Neuronal stem cell (in vitro differentiated cells): ENCODE measurements around the gene ZNF561.

Experiments used
- DNase-seq: peaks from one replicate; pipeline ENCODE4 v3.0.0-alpha.2; 2013; ENCODE audit warnings: low spot score
- H2AFZ ChIP-seq: one replicate; pipeline ENCODE4 v1.6.1; 2013; ENCODE audit warnings: mild to moderate bottlenecking, low read length, inconsistent platforms
- H2AK5ac ChIP-seq: 2 replicates; pipeline ENCODE4 v1.6.1; 2013; ENCODE audit warnings: low read depth, mild to moderate bottlenecking, inconsistent platforms, low read length, moderate library complexity, mixed read lengths
- H2BK120ac ChIP-seq: 2 replicates; pipeline ENCODE4 v1.6.1; 2013; ENCODE audit warnings: low read depth, mild to moderate bottlenecking, inconsistent platforms, low read length, moderate library complexity, mixed read lengths
- H2BK12ac ChIP-seq: one replicate; pipeline ENCODE4 v1.6.1; 2013; ENCODE audit warnings: low read length, inconsistent platforms
- H2BK15ac ChIP-seq: 2 replicates; pipeline ENCODE4 v1.6.1; 2013; ENCODE audit warnings: mild to moderate bottlenecking, low read length, inconsistent platforms, mixed read lengths
- H2BK5ac ChIP-seq: one replicate; pipeline ENCODE4 v1.6.1; 2013; ENCODE audit warnings: inconsistent platforms, mild to moderate bottlenecking, low read length, moderate library complexity
- H3K14ac ChIP-seq: one replicate; pipeline ENCODE4 v1.6.1; 2013; ENCODE audit warnings: low read length, inconsistent platforms
- H3K18ac ChIP-seq: 2 replicates; pipeline ENCODE4 v1.6.1; 2013; ENCODE audit warnings: low read length, inconsistent platforms
- H3K23ac ChIP-seq: 2 replicates; pipeline ENCODE4 v1.6.1; 2013; ENCODE audit warnings: low read depth, mild to moderate bottlenecking, mixed read lengths, low read length, inconsistent platforms; ENCODE audit not compliant: poor library complexity
- H3K27ac ChIP-seq: replicated peaks from 3 replicates; pipeline ENCODE4 v1.5.1; 2013; ENCODE audit warnings: low read length, inconsistent platforms
- H3K27me3 ChIP-seq, 3 experiments: 2 replicates each; pipeline ENCODE4 v1.6.1; 2013; ENCODE audit warnings: low read length in 3 of 3, mild to moderate bottlenecking in 2 of 3, inconsistent platforms in 1 of 3, low read depth in 1 of 3, mixed read lengths in 1 of 3, moderate library complexity in 1 of 3; ENCODE audit not compliant: control insufficient read depth in 3 of 3, insufficient read depth in 3 of 3
- H3K36me3 ChIP-seq, 2 donors: replicated peaks in 1 of 2; 2 replicates each; pipeline ENCODE4 v1.6.1; 2013; ENCODE audit warnings: low read length in 2 of 2; ENCODE audit not compliant: control insufficient read depth in 2 of 2, insufficient read depth in 2 of 2
- H3K4ac ChIP-seq: 2 replicates; pipeline ENCODE4 v1.6.1; 2013; ENCODE audit warnings: inconsistent platforms, mild to moderate bottlenecking, low read length, moderate library complexity
- H3K4me1 ChIP-seq, 2 donors: 1 replicate in 1 of 2; 2 replicates in 1 of 2; pipeline ENCODE4 v1.6.1; 2013; ENCODE audit warnings: low read length in 2 of 2, low read depth in 1 of 2; ENCODE audit not compliant: control insufficient read depth in 2 of 2, insufficient read depth in 1 of 2
- H3K4me2 ChIP-seq: one replicate; pipeline ENCODE4 v1.6.1; 2013; ENCODE audit warnings: mild to moderate bottlenecking, low read length, inconsistent platforms; ENCODE audit not compliant: insufficient read depth, poor library complexity, severe bottlenecking
- H3K4me3 ChIP-seq, 2 donors: 2 replicates each; pipeline ENCODE4 v1.5.1; 2013; ENCODE audit warnings: low read length in 2 of 2, mild to moderate bottlenecking in 2 of 2, inconsistent platforms in 1 of 2, moderate library complexity in 1 of 2
- H3K79me1 ChIP-seq: one replicate; pipeline ENCODE4 v1.6.1; 2013; ENCODE audit warnings: low read depth, mild to moderate bottlenecking, inconsistent platforms, low read length, moderate library complexity
- H3K9ac ChIP-seq: one replicate; pipeline ENCODE4 v1.6.1; 2013; ENCODE audit warnings: mild to moderate bottlenecking, low read depth, low read length, inconsistent platforms; ENCODE audit not compliant: poor library complexity
- H3K9me3 ChIP-seq, 2 donors: replicated peaks in 1 of 2; 2 replicates each; pipeline versions ENCODE3 to v1.6.1; 2013; ENCODE audit warnings: low read length in 2 of 2, mild to moderate bottlenecking in 2 of 2, inconsistent platforms in 1 of 2, low read depth in 1 of 2, mixed read lengths in 1 of 2, moderate library complexity in 1 of 2; ENCODE audit not compliant: control insufficient read depth in 2 of 2, insufficient read depth in 1 of 2
- H4K8ac ChIP-seq: one replicate; pipeline ENCODE4 v1.6.1; 2013; ENCODE audit warnings: low read depth, mild to moderate bottlenecking, inconsistent platforms, low read length, moderate library complexity
- H4K91ac ChIP-seq: one replicate; pipeline ENCODE4 v1.6.1; 2013; ENCODE audit warnings: low read length, low read depth, mild to moderate bottlenecking, inconsistent platforms; ENCODE audit not compliant: poor library complexity
- WGBS, 2 donors: extraction: QIAGEN DNeasy Blood & Tissue Kit; methylation state at CpG; one replicate each; pipeline ENCODE4 v1.1.7; 2013; ENCODE audit warnings: missing lambda C conversion rate in 2 of 2, mixed read lengths in 1 of 2; ENCODE audit not compliant: insufficient read length in 2 of 2, insufficient replicate concordance in 1 of 2; ENCODE audit errors: extremely low coverage in 2 of 2; 5-methylcytosine and 5-hydroxymethylcytosine counted together

The ZNF561 gene

DNA sequence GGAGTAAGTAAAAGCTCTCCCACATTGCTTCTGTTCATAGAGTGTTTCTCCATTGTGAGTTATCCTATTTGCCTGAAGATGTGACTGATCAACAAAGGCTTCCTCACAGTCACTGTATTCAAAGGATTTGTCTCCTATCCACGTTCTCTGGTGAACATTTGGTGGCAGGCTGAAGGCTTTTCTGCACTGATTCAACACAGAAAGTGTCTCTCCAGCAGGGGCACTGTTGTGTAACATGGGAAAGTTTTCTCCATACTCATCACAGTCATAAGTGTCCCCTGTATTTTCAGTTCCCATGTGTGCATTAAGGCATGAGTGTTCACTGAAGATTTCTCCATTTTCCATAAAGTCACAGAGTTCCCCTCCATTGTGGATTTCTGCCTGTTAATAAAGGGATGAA lies 54.3 kb downstream of the ZNF561 start:
- H3K4me2 ChIP-seq: no peak overlapping the region
- H3K36me3 ChIP-seq: peaks cover 52 to 99% of the 10 kb centered on the region in 2 donors
- no CpG with 5 or more reads among the region's 1 CpG for WGBS, 2 donors

DNA sequence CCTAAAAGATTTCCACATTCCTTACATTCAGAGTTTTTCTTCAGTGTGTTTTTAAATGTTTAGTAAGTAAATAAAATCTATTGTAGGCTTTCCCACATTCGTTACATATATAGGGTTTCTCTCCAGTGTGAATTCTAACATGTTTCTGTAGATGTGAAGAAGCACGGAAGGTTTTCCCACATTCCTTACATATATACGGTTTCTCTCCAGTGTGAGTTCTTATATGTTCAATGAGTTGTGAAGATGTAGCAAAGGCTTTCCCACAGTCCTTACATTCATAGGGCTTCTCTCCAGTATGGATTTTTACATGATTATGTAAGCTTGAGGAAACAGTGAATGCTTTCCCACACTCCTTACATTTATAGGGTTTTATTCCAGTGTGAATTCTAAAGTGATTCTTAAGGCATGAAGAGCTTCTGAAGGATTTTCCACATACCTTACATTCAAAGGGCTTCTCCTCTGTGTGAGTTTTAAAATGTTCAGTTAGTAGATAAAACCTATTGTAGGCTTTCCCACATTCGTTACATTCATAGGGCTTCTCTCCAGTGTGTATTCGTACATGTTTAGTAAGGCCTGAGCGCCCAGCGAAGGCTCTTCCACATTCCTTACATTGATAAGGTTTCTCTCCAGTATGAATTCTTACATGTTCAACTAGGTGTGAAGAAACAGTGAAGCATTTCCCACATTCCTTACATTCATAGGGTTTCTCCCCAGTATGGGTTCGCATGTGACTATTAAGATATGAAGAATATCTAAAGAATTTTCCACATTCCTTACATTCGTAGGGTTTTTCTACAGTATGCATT lies 54.9 kb downstream of the ZNF561 start:
- no peak overlapping the region for H3K23ac ChIP-seq
- WGBS, 2 donors: no CpG with 5 or more reads among the region's 9 CpGs
- H3K4ac ChIP-seq: no peak overlapping the region
- no peak overlapping the region for H2AK5ac ChIP-seq
- no peak overlapping the region for H2BK120ac ChIP-seq
- no peak overlapping the region for H2BK12ac ChIP-seq
- H3K18ac ChIP-seq: no peak overlapping the region
- H3K4me1 ChIP-seq: no peaks in the 10 kb centered on the region
- no peak overlapping the region for H3K4me3 ChIP-seq
- peaks cover 9% of the 10 kb centered on the region for H3K79me1 ChIP-seq
- H2BK15ac ChIP-seq: no peak overlapping the region
- no peak overlapping the region for H3K27ac ChIP-seq
- H3K9ac ChIP-seq: no peak overlapping the region
- H4K91ac ChIP-seq: no peak overlapping the region
- no peak overlapping the region for H3K14ac ChIP-seq
- no peak for DNase-seq
- peaks cover 66 to 100% of the 10 kb centered on the region in 2 donors for H3K9me3 ChIP-seq
- H3K36me3 ChIP-seq: peaks cover 56 to 99% of the 10 kb centered on the region in 2 donors
- H4K8ac ChIP-seq: no peak overlapping the region
- H3K27me3 ChIP-seq: no peaks in the 10 kb centered on the region
- no peak overlapping the region for H2BK5ac ChIP-seq
- H2AFZ ChIP-seq: no peak overlapping the region
- H3K4me2 ChIP-seq: no peak overlapping the region

More for the DNA sequence above, 54.3 kb downstream of the ZNF561 start:
- H3K27ac ChIP-seq: no peak overlapping the region
- H2BK5ac ChIP-seq: no peak overlapping the region
- H4K8ac ChIP-seq: no peak overlapping the region
- no peak overlapping the region for H2BK12ac ChIP-seq
- no peak overlapping the region for H3K4ac ChIP-seq
- no peak overlapping the region for H2BK15ac ChIP-seq
- H3K27me3 ChIP-seq: no peaks in the 10 kb centered on the region
- no peak overlapping the region for H3K18ac ChIP-seq
- peaks cover 8% of the 10 kb centered on the region for H3K79me1 ChIP-seq
- H2AK5ac ChIP-seq: no peak overlapping the region
- H3K9ac ChIP-seq: no peak overlapping the region
- no peak for DNase-seq
- H2AFZ ChIP-seq: no peak overlapping the region
- H3K14ac ChIP-seq: no peak overlapping the region
- H2BK120ac ChIP-seq: no peak overlapping the region
- H3K23ac ChIP-seq: no peak overlapping the region
- H3K4me3 ChIP-seq: no peak overlapping the region
- no peak overlapping the region for H4K91ac ChIP-seq
- no peaks in the 10 kb centered on the region for H3K4me1 ChIP-seq
- peaks cover 67 to 100% of the 10 kb centered on the region in 2 donors for H3K9me3 ChIP-seq
